ENCODE results near the gene NHLRC1. TPM values are rescaled to one million over a fixed set of nuclear protein-coding genes. Genes with fewer than 3 reads are reported as not detected.

The NHLRC1 gene
- total and polyA plus RNA-seq, 2 of the 8 experiments (the other 6 are each of a cell fraction or from before 2014, with no cell fraction given): 0.57 to 0.58 TPM

DNA sequence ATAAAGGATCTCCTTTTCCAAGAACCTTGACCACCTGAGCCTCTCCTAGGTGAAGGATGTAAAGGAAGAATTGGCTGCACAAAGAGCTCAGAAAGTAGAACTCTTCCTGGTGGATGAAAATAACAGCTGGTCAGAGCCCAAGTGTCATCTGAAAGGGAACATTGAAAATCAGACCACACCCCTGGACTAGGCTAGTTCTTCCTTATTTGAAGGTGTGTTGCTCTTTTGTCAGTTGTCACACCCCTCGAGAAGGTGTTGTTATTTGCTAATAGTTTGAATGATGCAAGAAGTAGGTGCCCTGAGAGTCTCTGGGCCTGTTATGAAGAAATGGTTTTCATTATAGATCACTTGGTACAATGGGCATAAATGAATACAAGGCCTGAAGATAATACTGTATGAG lies 31.1 kb downstream of the NHLRC1 start:
- Histone ChIP-seq H2BK20ac (ENCODE audit: low read length) (no peak overlapping the region), H2BK5ac (ENCODE audit: low read depth, low read length) (no peak overlapping the region), H3K27ac (ENCODE audit: low read depth, low read length) (no peak overlapping the region), H2AK5ac (ENCODE audit: low read depth, low read length) (no peak overlapping the region), H3K9me3 (ENCODE audit: insufficient read depth in 2 of 2, low read depth in 1 of 2, low read length in 1 of 2) (peaks cover 6 to 8% of the 10 kb centered on the region in 2 experiments; a peak in 2 of 4 replicates), H3K18ac (ENCODE audit: extremely low read depth, low read length) (no peak overlapping the region), H2BK15ac (ENCODE audit: low read length) (no peak overlapping the region), H4K5ac (ENCODE audit: insufficient read length, low read depth, low read length) (no peak overlapping the region), H4K91ac (replicated peaks; ENCODE audit: insufficient read length, low read length) (no peak overlapping the region), H3K56ac (replicated peaks; ENCODE audit: insufficient read length, low read depth, low read length) (no peak overlapping the region), H4K20me1 (replicated peaks in 1 of 2; ENCODE audit: control insufficient read depth in 1 of 2, insufficient read depth in 2 of 2, low read length in 2 of 2) (no peaks in the 10 kb centered on the region), H3K23me2 (ENCODE audit: low read depth, low read length) (no peaks in the 10 kb centered on the region), H3K36me3 (ENCODE audit: control insufficient read depth in 2 of 4, insufficient read depth in 4 of 4, low read length in 3 of 4) (no peaks in the 10 kb centered on the region), H2AFZ (ENCODE audit: low read length) (no peak overlapping the region), H3K4me1 (replicated peaks in 1 of 4; ENCODE audit: control insufficient read depth in 3 of 4, insufficient read depth in 4 of 4, low read length in 3 of 4) (no peaks in the 10 kb centered on the region), H3K79me1 (ENCODE audit: low read depth, low read length) (no peaks in the 10 kb centered on the region), H3K4me2 (ENCODE audit: insufficient read depth in 1 of 2, low read depth in 2 of 2, low read length in 2 of 2) (no peak overlapping the region), H2BK120ac (replicated peaks; ENCODE audit: low read depth, low read length) (no peak overlapping the region), H3K4me3 (ENCODE audit: extremely low read depth in 1 of 4, insufficient read depth in 2 of 4, low read depth in 3 of 4, low read length in 4 of 4) (no peak overlapping the region), H3K14ac (ENCODE audit: insufficient read length) (no peak overlapping the region), H3K79me2 (ENCODE audit: control insufficient read depth in 1 of 2, insufficient read depth in 2 of 2, low read length in 2 of 2) (no peaks in the 10 kb centered on the region), H3K4ac (replicated peaks; ENCODE audit: insufficient read length, low read depth, low read length) (no peak overlapping the region), H3K27me3 (replicated peaks in 1 of 4; ENCODE audit: control insufficient read depth in 3 of 4, extremely low read depth in 1 of 4, insufficient read depth in 3 of 4, low read length in 3 of 4) (no peaks in the 10 kb centered on the region), H3K23ac (ENCODE audit: insufficient read length) (no peak overlapping the region), H2BK12ac (ENCODE audit: low read depth, low read length) (no peak overlapping the region), H3K9ac (replicated peaks in 1 of 4; ENCODE audit: extremely low read depth in 1 of 4, low read depth in 3 of 4, low read length in 3 of 4) (no peak overlapping the region), H4K8ac (ENCODE audit: extremely low read depth, insufficient read depth, low read length) (no peak overlapping the region)
- DNase-seq (ENCODE audit: low read depth in 1 of 2, low spot score in 2 of 2) (no peak), FAIRE-seq (no peak)
- 95% methylated on average over 1 of the region's 1 CpG; no CpG with 5 or more reads in 1 of the 2 experiments for WGBS, 2 experiments (ENCODE audit: extremely low coverage in 1 of 2, insufficient coverage in 1 of 2, insufficient read length in 1 of 2, insufficient replicate concordance in 2 of 2, low coverage in 1 of 2, low lambda C conversion rate in 2 of 2, missing lambda C conversion rate in 1 of 2)
- CTCF ChIA-PET (ENCODE audit: partially characterized antibody): interaction anchor here (1.2 to 1.6 kb wide), 2 partner anchors 29 to 47 kb away, joined by 3 read pairs; no protein-coding TSS in a partner anchor
- POLR2A ChIA-PET (ENCODE audit: partially characterized antibody): interaction anchor here (0.6 kb wide), 1 partner anchor 515 kb away, joined by 3 read pairs; no protein-coding TSS in a partner anchor
- no peak for TF ChIP-seq SIX5 (IDR thresholded peaks at IDR 0.05; ENCODE audit: low read depth, low read length)
- no peak for TF ChIP-seq NANOG (IDR thresholded peaks at IDR 0.05; ENCODE audit: insufficient read depth, low read depth, low read length, poor library complexity, severe bottlenecking)
- no peak for TF ChIP-seq PHF8 (conservative IDR thresholded peaks at IDR 0.05; ENCODE audit: low read depth, low read length)
- no peak for TF ChIP-seq TAF7 (optimal IDR thresholded peaks at IDR 0.05; ENCODE audit: borderline replicate concordance, low read depth, low read length)
- TF ChIP-seq USF2 (IDR thresholded peaks at IDR 0.05; ENCODE audit: low read length): no peak
- no peak for TF ChIP-seq SIRT6 (IDR thresholded peaks at IDR 0.05; ENCODE audit: low read length)
- no peak for TF ChIP-seq SIN3A (conservative IDR thresholded peaks at IDR 0.05 in 1 of 2, IDR thresholded peaks at IDR 0.05 in 1 of 2; ENCODE audit: low read depth in 1 of 2, low read length in 2 of 2)
- TF ChIP-seq CEBPB (IDR thresholded peaks at IDR 0.05; ENCODE audit: low read depth, low read length): no peak
- no peak for TF ChIP-seq BRCA1 (IDR thresholded peaks at IDR 0.05; ENCODE audit: low read depth, low read length)
- no peak for TF ChIP-seq YY1 (IDR thresholded peaks at IDR 0.05; ENCODE audit: low read depth, low read length)
- no peak for TF ChIP-seq BCL11A (IDR thresholded peaks at IDR 0.05; ENCODE audit: low read depth in 2 of 2, low read length in 2 of 2)
